Prostate gland (tissue), 2 donors: ENCODE measurements around the gene ZSCAN10.

Experiments
- POLR2AphosphoS5 ChIP-seq: sonication (generic); formaldehyde crosslinking; IDR thresholded peaks from one replicate; pipeline ENCODE4 v1.6.1; 2017; ENCODE audit warnings: antibody characterized with exemption
- TF ChIP-seq, protein P1 (sequence below), 4 experiments: fragments of 200-600 bp in 2 of 4; fragments of 450-650 bp in 2 of 4; sonication (generic) in 2 of 4; IDR thresholded peaks; 1 replicate in 3 of 4; 2 replicates in 1 of 4; pipeline ENCODE4 v1.5.1; 2016 to 2019; ENCODE audit warnings: antibody characterized with exemption in 4 of 4, mild to moderate bottlenecking in 2 of 4, moderate library complexity in 2 of 4

- TF ChIP-seq, protein P1, sequence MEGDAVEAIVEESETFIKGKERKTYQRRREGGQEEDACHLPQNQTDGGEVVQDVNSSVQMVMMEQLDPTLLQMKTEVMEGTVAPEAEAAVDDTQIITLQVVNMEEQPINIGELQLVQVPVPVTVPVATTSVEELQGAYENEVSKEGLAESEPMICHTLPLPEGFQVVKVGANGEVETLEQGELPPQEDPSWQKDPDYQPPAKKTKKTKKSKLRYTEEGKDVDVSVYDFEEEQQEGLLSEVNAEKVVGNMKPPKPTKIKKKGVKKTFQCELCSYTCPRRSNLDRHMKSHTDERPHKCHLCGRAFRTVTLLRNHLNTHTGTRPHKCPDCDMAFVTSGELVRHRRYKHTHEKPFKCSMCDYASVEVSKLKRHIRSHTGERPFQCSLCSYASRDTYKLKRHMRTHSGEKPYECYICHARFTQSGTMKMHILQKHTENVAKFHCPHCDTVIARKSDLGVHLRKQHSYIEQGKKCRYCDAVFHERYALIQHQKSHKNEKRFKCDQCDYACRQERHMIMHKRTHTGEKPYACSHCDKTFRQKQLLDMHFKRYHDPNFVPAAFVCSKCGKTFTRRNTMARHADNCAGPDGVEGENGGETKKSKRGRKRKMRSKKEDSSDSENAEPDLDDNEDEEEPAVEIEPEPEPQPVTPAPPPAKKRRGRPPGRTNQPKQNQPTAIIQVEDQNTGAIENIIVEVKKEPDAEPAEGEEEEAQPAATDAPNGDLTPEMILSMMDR (IDR thresholded peaks at IDR 0.05): no peak
- no peak for TF ChIP-seq POLR2AphosphoS5
Observed at GRCh38 chr16:3075523-3075915, 23.6 kb downstream of the ZSCAN10 start.
